H9 (cell line): ENCODE results near the gene RGS14. TPM values are rescaled to one million over a fixed set of nuclear protein-coding genes. Genes with fewer than 3 reads are reported as not detected.

ENCODE experiments used
- DNase-seq: peaks from one replicate; pipeline ENCODE4 v3.0.0-alpha.2; 2017
- H2AFZ ChIP-seq: one replicate; pipeline ENCODE4 v1.6.1; 2013; ENCODE audit warnings: mild to moderate bottlenecking, low read length, control low read depth, moderate library complexity
- H2AK5ac ChIP-seq: 2 replicates; pipeline ENCODE4 v1.6.1; 2013; ENCODE audit warnings: low read length, control low read depth, mixed read lengths; ENCODE audit not compliant: insufficient read length
- H2BK120ac ChIP-seq: one replicate; pipeline ENCODE4 v1.6.1; 2013; ENCODE audit warnings: low read depth, mild to moderate bottlenecking, low read length, control low read depth, inconsistent platforms; ENCODE audit not compliant: poor library complexity, severe bottlenecking
- H2BK12ac ChIP-seq: 2 replicates; pipeline ENCODE4 v1.6.1; 2013; ENCODE audit warnings: low read length, control low read depth, mixed read lengths, low read depth; ENCODE audit not compliant: insufficient read length
- H2BK15ac ChIP-seq: 2 replicates; pipeline ENCODE4 v1.6.1; 2013; ENCODE audit warnings: low read depth, low read length, control low read depth
- H2BK20ac ChIP-seq: one replicate; pipeline ENCODE4 v1.6.1; 2013; ENCODE audit warnings: low read depth, mild to moderate bottlenecking, low read length, control low read depth, inconsistent platforms; ENCODE audit not compliant: poor library complexity, severe bottlenecking
- H2BK5ac ChIP-seq: 2 replicates; pipeline ENCODE4 v1.6.1; 2013; ENCODE audit warnings: low read length, control low read depth, mixed read lengths; ENCODE audit not compliant: insufficient read length
- H3K14ac ChIP-seq: 2 replicates; pipeline ENCODE4 v1.6.1; 2013; ENCODE audit warnings: low read length, control low read depth; ENCODE audit not compliant: insufficient read depth
- H3K18ac ChIP-seq: 2 replicates; pipeline ENCODE4 v1.6.1; 2013; ENCODE audit warnings: low read depth, mild to moderate bottlenecking, mixed read lengths, low read length, control low read depth; ENCODE audit not compliant: insufficient read length
- H3K23ac ChIP-seq: 2 replicates; pipeline ENCODE4 v1.6.1; 2013; ENCODE audit warnings: low read length, control low read depth, mixed read lengths, low read depth; ENCODE audit not compliant: insufficient read length
- H3K23me2 ChIP-seq: 2 replicates; pipeline ENCODE4 v1.6.1; 2013; ENCODE audit warnings: low read depth, mild to moderate bottlenecking, mixed read lengths, low read length, control low read depth; ENCODE audit not compliant: insufficient read length, poor library complexity, severe bottlenecking
- H3K27ac ChIP-seq: 2 replicates; pipeline ENCODE4 v1.5.1; 2013; ENCODE audit warnings: low read length, control low read depth, mixed read lengths, low read depth; ENCODE audit not compliant: insufficient read length
- H3K27me3 ChIP-seq: 2 replicates; pipeline ENCODE4 v1.6.1; 2013; ENCODE audit warnings: low read length, control low read depth, inconsistent platforms; ENCODE audit not compliant: insufficient read depth
- H3K4ac ChIP-seq: 2 replicates; pipeline ENCODE4 v1.6.1; 2013; ENCODE audit warnings: low read depth, mild to moderate bottlenecking, control low read depth, inconsistent platforms, low read length, moderate library complexity
- H3K4me1 ChIP-seq: 2 replicates; pipeline ENCODE4 v1.6.1; 2013; ENCODE audit warnings: low read length, control low read depth, inconsistent platforms; ENCODE audit not compliant: insufficient read depth
- H3K4me2 ChIP-seq: 2 replicates; pipeline ENCODE4 v1.6.1; 2013; ENCODE audit warnings: low read length, control low read depth, mixed read lengths; ENCODE audit not compliant: insufficient read length, insufficient read depth
- H3K56ac ChIP-seq: 2 replicates; pipeline ENCODE4 v1.6.1; 2013; ENCODE audit warnings: low read depth, mild to moderate bottlenecking, mixed read lengths, low read length, control low read depth; ENCODE audit not compliant: insufficient read length
- H3K79me1 ChIP-seq: 2 replicates; pipeline ENCODE4 v1.6.1; 2013; ENCODE audit warnings: low read depth, mild to moderate bottlenecking, moderate library complexity, low read length, control low read depth, inconsistent platforms; ENCODE audit not compliant: insufficient read depth, poor library complexity, severe bottlenecking
- H3K79me2 ChIP-seq: 2 replicates; pipeline ENCODE4 v1.6.1; 2013; ENCODE audit warnings: low read length, control low read depth, inconsistent platforms; ENCODE audit not compliant: insufficient read depth
- H3K9ac ChIP-seq: 2 replicates; pipeline ENCODE4 v1.6.1; 2013; ENCODE audit warnings: low read length, control low read depth, mixed read lengths; ENCODE audit not compliant: insufficient read length; ENCODE audit errors: extremely low read depth
- H3K9me3 ChIP-seq: one replicate; pipeline ENCODE4 v1.6.1; 2013; ENCODE audit warnings: low read depth, low read length, inconsistent platforms; ENCODE audit not compliant: control insufficient read depth
- H3T11ph ChIP-seq: one replicate; pipeline ENCODE4 v1.6.1; 2013; ENCODE audit warnings: mild to moderate bottlenecking, low read length, control low read depth, inconsistent platforms
- H4K20me1 ChIP-seq: one replicate; pipeline ENCODE4 v1.6.1; 2013; ENCODE audit not compliant: control insufficient read depth, insufficient read length, insufficient read depth
- H4K5ac ChIP-seq: 2 replicates; pipeline ENCODE4 v1.6.1; 2013; ENCODE audit warnings: low read depth, mild to moderate bottlenecking, mixed read lengths, low read length, control low read depth; ENCODE audit not compliant: insufficient read length
- H4K8ac ChIP-seq: replicated peaks from 2 replicates; pipeline ENCODE4 v1.6.1; 2013; ENCODE audit warnings: low read length, control low read depth, mixed read lengths, low read depth; ENCODE audit not compliant: insufficient read length
- H4K91ac ChIP-seq: 2 replicates; pipeline ENCODE4 v1.6.1; 2013; ENCODE audit warnings: low read depth, mild to moderate bottlenecking, moderate library complexity, mixed read lengths, low read length, control low read depth; ENCODE audit not compliant: insufficient read length
- H3K27ac Mint-ChIP-seq, 3 experiments: 2 replicates in 2 of 3; 3 replicates in 1 of 3; pipeline ENCODE4 v1.8.0; 2020 to 2021; ENCODE audit warnings: mixed read lengths in 3 of 3, mild to moderate bottlenecking in 1 of 3, moderate library complexity in 1 of 3
- H3K27me3 Mint-ChIP-seq: 2 replicates; pipeline ENCODE4 v1.8.0; 2021; ENCODE audit warnings: low read depth, mild to moderate bottlenecking, moderate library complexity, mixed read lengths
- H3K36me3 Mint-ChIP-seq, 3 experiments: 2 replicates in 2 of 3; 3 replicates in 1 of 3; pipeline ENCODE4 v1.8.0; 2020 to 2021; ENCODE audit warnings: low read depth in 3 of 3, mixed read lengths in 3 of 3; ENCODE audit not compliant: insufficient read depth in 1 of 3
- H3K4me1 Mint-ChIP-seq, 2 experiments: 2 replicates each; pipeline ENCODE4 v1.8.0; 2020; ENCODE audit warnings: mixed read lengths in 2 of 2
- H3K4me3 Mint-ChIP-seq, 2 experiments: 2 replicates in 1 of 2; 3 replicates in 1 of 2; pipeline ENCODE4 v1.8.0; 2020 to 2021; ENCODE audit warnings: mild to moderate bottlenecking in 2 of 2, mixed read lengths in 2 of 2, moderate library complexity in 1 of 2
- H3K9me3 Mint-ChIP-seq, 2 experiments: 2 replicates in 1 of 2; 3 replicates in 1 of 2; pipeline ENCODE4 v1.8.0; 2020; ENCODE audit warnings: mild to moderate bottlenecking in 2 of 2, mixed read lengths in 2 of 2, moderate library complexity in 1 of 2
- WGBS: extraction: QIAGEN DNeasy Blood & Tissue Kit; methylation state at CpG from one replicate; pipeline ENCODE4 v1.1.7; 2013; ENCODE audit warnings: missing lambda C conversion rate, low lambda C conversion rate, mixed read lengths; ENCODE audit not compliant: insufficient read length; ENCODE audit errors: extremely low coverage; 5-methylcytosine and 5-hydroxymethylcytosine counted together
- total RNA-seq: library from RNA; stranded (reverse); gene quantifications from 2 replicates; pipeline ENCODE4 v1.2.1, GENCODE V29; 2021
- TF ChIP-seq, protein P1 (sequence below): fragments of 200-600 bp; sonication (generic); conservative IDR thresholded peaks from 3 replicates; pipeline ENCODE4 v1.8.0; 2021; ENCODE audit warnings: antibody characterized with exemption, mild to moderate bottlenecking

Gene RGS14
- total RNA-seq, 1 experiment from 2014 or later: 12.3 TPM

DNA sequence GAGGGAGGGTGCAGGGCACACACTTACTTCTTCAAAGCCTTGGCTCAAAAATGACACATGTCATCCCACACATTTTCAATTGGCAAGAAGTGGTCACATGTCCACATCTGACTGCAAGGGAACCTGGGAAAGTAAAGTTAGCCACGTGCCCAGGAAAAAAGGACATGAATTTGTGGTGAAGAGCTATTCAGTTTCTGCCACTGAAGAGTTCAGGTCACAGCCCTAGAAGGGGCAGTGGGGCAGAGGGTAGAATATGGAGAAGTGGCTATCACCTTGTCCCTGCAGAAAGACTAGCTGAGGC lies 1.9 kb upstream of the RGS14 start:
- peaks cover 4 to 8% of the 10 kb centered on the region in 2 experiments for H3K4me1 Mint-ChIP-seq
- no peak overlapping the region for H3K4me3 Mint-ChIP-seq
- Histone ChIP-seq H2BK120ac (no peak overlapping the region), H3K4me1 (peaks cover under 1% of the 10 kb centered on the region; the same call in 1 of the 2 replicates), H3K79me1 (peaks cover 4% of the 10 kb centered on the region), H4K5ac (no peak overlapping the region), H2BK20ac (no peak overlapping the region), H3K18ac (no peak overlapping the region), H3K27me3 (no peaks in the 10 kb centered on the region), H4K20me1 (no peaks in the 10 kb centered on the region), H3K27ac (no peak overlapping the region), H2AK5ac (no peak overlapping the region), H4K91ac (no peak overlapping the region), H2AFZ (no peak overlapping the region), H3K4me2 (no peak overlapping the region), H3K23ac (no peak overlapping the region), H3K9me3 (no peaks in the 10 kb centered on the region), H3K9ac (no peak overlapping the region), H3K79me2 (peaks cover 5% of the 10 kb centered on the region), H3T11ph (no peak overlapping the region), H3K56ac (no peak overlapping the region), H3K14ac (no peak overlapping the region), H2BK12ac (no peak overlapping the region), H4K8ac (no peak overlapping the region), H2BK5ac (no peak overlapping the region), H2BK15ac (no peak overlapping the region), H3K4ac (no peak overlapping the region), H3K23me2 (peaks cover 7% of the 10 kb centered on the region)
- TF ChIP-seq, protein P1, sequence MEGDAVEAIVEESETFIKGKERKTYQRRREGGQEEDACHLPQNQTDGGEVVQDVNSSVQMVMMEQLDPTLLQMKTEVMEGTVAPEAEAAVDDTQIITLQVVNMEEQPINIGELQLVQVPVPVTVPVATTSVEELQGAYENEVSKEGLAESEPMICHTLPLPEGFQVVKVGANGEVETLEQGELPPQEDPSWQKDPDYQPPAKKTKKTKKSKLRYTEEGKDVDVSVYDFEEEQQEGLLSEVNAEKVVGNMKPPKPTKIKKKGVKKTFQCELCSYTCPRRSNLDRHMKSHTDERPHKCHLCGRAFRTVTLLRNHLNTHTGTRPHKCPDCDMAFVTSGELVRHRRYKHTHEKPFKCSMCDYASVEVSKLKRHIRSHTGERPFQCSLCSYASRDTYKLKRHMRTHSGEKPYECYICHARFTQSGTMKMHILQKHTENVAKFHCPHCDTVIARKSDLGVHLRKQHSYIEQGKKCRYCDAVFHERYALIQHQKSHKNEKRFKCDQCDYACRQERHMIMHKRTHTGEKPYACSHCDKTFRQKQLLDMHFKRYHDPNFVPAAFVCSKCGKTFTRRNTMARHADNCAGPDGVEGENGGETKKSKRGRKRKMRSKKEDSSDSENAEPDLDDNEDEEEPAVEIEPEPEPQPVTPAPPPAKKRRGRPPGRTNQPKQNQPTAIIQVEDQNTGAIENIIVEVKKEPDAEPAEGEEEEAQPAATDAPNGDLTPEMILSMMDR: no peak
- no peaks in the 10 kb centered on the region; a peak in 1 of 7 replicates for H3K36me3 Mint-ChIP-seq
- WGBS: no CpG with 5 or more reads among the region's 1 CpG
- H3K27me3 Mint-ChIP-seq: peaks cover 49% of the 10 kb centered on the region
- H3K9me3 Mint-ChIP-seq: peaks cover 3 to 4% of the 10 kb centered on the region in 2 experiments; a peak in 4 of 5 replicates
- DNase-seq: no peak
- no peak overlapping the region for H3K27ac Mint-ChIP-seq
